Esophagus muscularis mucosa (tissue), 3 donors: ENCODE measurements around the gene NCEH1.

Experiments used
- CTCF ChIP-seq, 3 experiments: fragments of 200-600 bp in 2 of 3; fragments of 450-650 bp in 1 of 3; sonication (generic) in 2 of 3; IDR thresholded peaks; one replicate each; pipeline ENCODE4 v1.5.1; 2017 to 2019; ENCODE audit warnings: antibody characterized with exemption in 3 of 3, mild to moderate bottlenecking in 2 of 3, moderate library complexity in 1 of 3
- POLR2A ChIP-seq: fragments of 450-650 bp; IDR thresholded peaks from one replicate; pipeline ENCODE4 v1.6.1; 2017; ENCODE audit warnings: antibody characterized with exemption, moderate library complexity, mild to moderate bottlenecking, low read depth
- POLR2AphosphoS5 ChIP-seq, 2 donors: sonication (generic); formaldehyde crosslinking; IDR thresholded peaks; one replicate each; pipeline ENCODE4 v1.6.1; 2017; ENCODE audit warnings: antibody characterized with exemption in 2 of 2

- TF ChIP-seq POLR2A (no peak), POLR2AphosphoS5 (IDR thresholded peaks at IDR 0.05) (no peak), CTCF (IDR thresholded peaks at IDR 0.05) (no peak)
Measured at GRCh38 chr3:172625404-172625803, 85.5 kb downstream of the NCEH1 start.
